Cortex of kidney (tissue), 1 donor: ENCODE data around the gene FTO.

Source experiments
- DNase-seq: peaks from one replicate; lab custom pipeline; 2025; lab: John Stamatoyannopoulos, UW

Gene FTO

GRCh38 chr16:54086791-54087190, 382.8 kb downstream of the FTO start:
- DNase-seq: no peak

- no peak for DNase-seq
Measured at GRCh38 chr16:54090602-54091001, 386.6 kb downstream of the FTO start.

- no peak for DNase-seq
Measured at GRCh38 chr16:54093281-54093680, 389.3 kb downstream of the FTO start.

- DNase-seq: no peak
Measured at GRCh38 chr16:54094641-54095040, 390.7 kb downstream of the FTO start.

- no peak for DNase-seq
Measured at GRCh38 chr16:54096607-54097006, 392.7 kb downstream of the FTO start.

- no peak for DNase-seq
Measured at GRCh38 chr16:54097774-54098173, 393.8 kb downstream of the FTO start.

GRCh38 chr16:54098247-54098646, 394.3 kb downstream of the FTO start:
- no peak for DNase-seq

GRCh38 chr16:54099627-54100026, 395.7 kb downstream of the FTO start:
- DNase-seq: no peak

- DNase-seq: no peak
Measured at GRCh38 chr16:54102888-54103866, 399.2 kb downstream of the FTO start.

- DNase-seq: no peak
Measured at GRCh38 chr16:54106057-54106456, 402.1 kb downstream of the FTO start.

GRCh38 chr16:54107583-54108202, 403.7 kb downstream of the FTO start:
- no peak for DNase-seq

GRCh38 chr16:54110016-54110981, 406.3 kb downstream of the FTO start:
- DNase-seq: no peak

GRCh38 chr16:54112451-54113206, 408.7 kb downstream of the FTO start:
- no peak for DNase-seq

- DNase-seq: no peak
Measured at GRCh38 chr16:54115558-54115957, 411.6 kb downstream of the FTO start.

- no peak for DNase-seq
Measured at GRCh38 chr16:54116124-54116655, 412.2 kb downstream of the FTO start.

GRCh38 chr16:54118846-54119245, 414.9 kb downstream of the FTO start:
- DNase-seq: no peak

- no peak for DNase-seq
Measured at GRCh38 chr16:54120846-54121480, 417.0 kb downstream of the FTO start.

GRCh38 chr16:54121539-54122295, 417.8 kb downstream of the FTO start:
- DNase-seq: no peak

- DNase-seq: no peak
Measured at GRCh38 chr16:54123766-54124165, 419.8 kb downstream of the FTO start.
